Liver (tissue), 9 donors: ENCODE measurements around the gene TBC1D16. TPM values are rescaled to one million over a fixed set of nuclear protein-coding genes. Genes with fewer than 3 reads are reported as not detected.

Source experiments
- DNase-seq: peaks from one replicate; pipeline ENCODE4 v3.0.0-alpha.2; 2017; ENCODE audit warnings: low spot score
- H3K27ac ChIP-seq, 2 donors: one replicate each; pipeline ENCODE4 v1.7.0; 2013; ENCODE audit warnings: inconsistent platforms in 2 of 2, low read length in 2 of 2, control low read depth in 1 of 2, low read depth in 1 of 2, mild to moderate bottlenecking in 1 of 2
- H3K27me3 ChIP-seq, 4 donors: one replicate each; pipeline versions ENCODE4 v1.6.1 to v1.7.0; 2013; ENCODE audit warnings: low read length in 3 of 4, inconsistent platforms in 1 of 4, mild to moderate bottlenecking in 1 of 4, moderate library complexity in 1 of 4; ENCODE audit not compliant: control insufficient read depth in 4 of 4, insufficient read depth in 4 of 4
- H3K36me3 ChIP-seq, 4 donors: one replicate each; pipeline versions ENCODE4 v1.6.1 to v1.7.0; 2013; ENCODE audit warnings: low read length in 3 of 4, mild to moderate bottlenecking in 3 of 4, low read depth in 1 of 4, moderate library complexity in 1 of 4; ENCODE audit not compliant: control insufficient read depth in 4 of 4, insufficient read depth in 3 of 4
- H3K4me1 ChIP-seq, 4 donors: one replicate each; pipeline versions ENCODE4 v1.6.1 to v1.7.0; 2013; ENCODE audit warnings: low read length in 3 of 4, mild to moderate bottlenecking in 3 of 4, moderate library complexity in 1 of 4; ENCODE audit not compliant: control insufficient read depth in 4 of 4, insufficient read depth in 4 of 4
- H3K4me3 ChIP-seq, 3 donors: one replicate each; pipeline versions ENCODE4 v1.6.1 to v1.7.0; 2013; ENCODE audit warnings: low read length in 3 of 3, control low read depth in 1 of 3, low read depth in 1 of 3, mild to moderate bottlenecking in 1 of 3
- H3K9ac ChIP-seq, 2 donors: one replicate each; pipeline ENCODE4 v1.7.0; 2013; ENCODE audit warnings: low read length in 2 of 2, mild to moderate bottlenecking in 2 of 2, moderate library complexity in 2 of 2, control low read depth in 1 of 2, low read depth in 1 of 2
- H3K9me3 ChIP-seq, 4 donors: one replicate each; pipeline versions ENCODE4 v1.6.1 to v1.7.0; 2013; ENCODE audit warnings: low read length in 3 of 4; ENCODE audit not compliant: control insufficient read depth in 4 of 4
- EGR1 ChIP-seq, 2 donors: IDR thresholded peaks; 2 replicates each; pipeline ENCODE4 v1.6.1; 2016 to 2018; ENCODE audit warnings: antibody characterized with exemption in 2 of 2, low read depth in 2 of 2
- FOXA1 ChIP-seq: IDR thresholded peaks from 2 replicates; pipeline ENCODE4 v1.6.1; 2016; ENCODE audit warnings: antibody characterized with exemption
- FOXA2 ChIP-seq: IDR thresholded peaks from 2 replicates; pipeline ENCODE4 v1.6.1; 2016; ENCODE audit warnings: antibody characterized with exemption
- GABPA ChIP-seq, 2 donors: IDR thresholded peaks in 1 of 2; conservative IDR thresholded peaks in 1 of 2; 2 replicates each; pipeline ENCODE4 v1.6.1; 2016; ENCODE audit warnings: antibody characterized with exemption in 2 of 2, mild to moderate bottlenecking in 1 of 2, moderate library complexity in 1 of 2
- HNF4A ChIP-seq, 2 donors: conservative IDR thresholded peaks; 2 replicates each; pipeline ENCODE4 v1.6.1; 2016; ENCODE audit warnings: antibody characterized with exemption in 2 of 2, mild to moderate bottlenecking in 2 of 2
- JUND ChIP-seq, 2 donors: IDR thresholded peaks; 2 replicates each; pipeline ENCODE4 v1.6.1; 2016; ENCODE audit warnings: antibody characterized with exemption in 2 of 2
- MAX ChIP-seq: IDR thresholded peaks from 2 replicates; pipeline ENCODE4 v1.6.1; 2016; ENCODE audit warnings: antibody characterized with exemption
- NR2F2 ChIP-seq: IDR thresholded peaks from 2 replicates; pipeline ENCODE4 v1.6.1; 2016; ENCODE audit warnings: antibody characterized with exemption
- RAD21 ChIP-seq, 2 donors: IDR thresholded peaks; 2 replicates each; pipeline ENCODE4 v1.6.1; 2016; ENCODE audit warnings: antibody characterized with exemption in 2 of 2, mild to moderate bottlenecking in 2 of 2
- RXRA ChIP-seq, 2 donors: IDR thresholded peaks; 2 replicates each; pipeline ENCODE4 v1.6.1; 2017 to 2018; ENCODE audit warnings: antibody characterized with exemption in 2 of 2, mild to moderate bottlenecking in 1 of 2
- SP1 ChIP-seq: IDR thresholded peaks from 2 replicates; pipeline ENCODE4 v1.6.1; 2018; ENCODE audit warnings: antibody characterized with exemption, mild to moderate bottlenecking
- YY1 ChIP-seq: IDR thresholded peaks from 2 replicates; pipeline ENCODE4 v1.6.1; 2016; ENCODE audit warnings: antibody characterized with exemption, mild to moderate bottlenecking
- WGBS: extraction: QIAGEN DNeasy Blood & Tissue Kit; methylation state at CpG from one replicate; pipeline ENCODE4 v1.1.7; 2013; 5-methylcytosine and 5-hydroxymethylcytosine counted together
- polyA plus RNA-seq, 2 donors: library from polyadenylated mRNA; stranded (reverse) in 1 of 2; unstranded in 1 of 2; fragments of 200-250 nt in 1 of 2; fragments of >200 nt in 1 of 2; fragmentation: Nextera tagmentation in 1 of 2; extraction: Ambion mirVana in 1 of 2; gene quantifications; one replicate each; pipeline versions ENCODE4 v1.2.1 to v1.2.3, GENCODE V29; 2013 to 2015
- total RNA-seq, 2 donors: library from RNA; depleted of rRNA; stranded (reverse); fragments of >200 nt; gene quantifications; one replicate each; pipeline ENCODE4 v1.2.3, GENCODE V29; 2014
- TF ChIP-seq, protein P1 (sequence below): IDR thresholded peaks from 2 replicates; pipeline ENCODE4 v1.6.1; 2016; ENCODE audit warnings: antibody characterized with exemption, mild to moderate bottlenecking
- TF ChIP-seq, protein P2 (sequence below): IDR thresholded peaks from 2 replicates; pipeline ENCODE4 v1.6.1; 2016; ENCODE audit warnings: antibody characterized with exemption
- TF ChIP-seq, protein P3 (sequence below): fragments of 150-350 bp; IDR thresholded peaks from 2 replicates; pipeline ENCODE4 v1.5.1; 2017; ENCODE audit warnings: improper control_type of control experiment, low read depth, low read length; ENCODE audit not compliant: missing input control
- TF ChIP-seq, protein P4 (sequence below): IDR thresholded peaks from 2 replicates; pipeline ENCODE4 v1.6.1; 2016; ENCODE audit warnings: antibody characterized with exemption
- donor health status: healthy.
- donor health status: healthy.
- donor health status: healthy.
- donor health status: healthy.
- donor health status: healthy.

The TBC1D16 gene
- total and polyA plus RNA-seq, 4 donors: 3.4 to 29.5 (median 4.7) TPM

- Histone ChIP-seq H3K9me3 (no peaks in the 10 kb centered on the region), H3K9ac (no peak overlapping the region), H3K4me3 (no peak overlapping the region), H3K27ac (no peak overlapping the region), H3K4me1 (no peaks in the 10 kb centered on the region), H3K36me3 (no peaks in the 10 kb centered on the region), H3K27me3 (peaks cover 0 to 3% (median 0%) of the 10 kb centered on the region in 4 donors)
- DNase-seq: no peak
- TF ChIP-seq GABPA (IDR thresholded peaks at IDR 0.05 in 1 of 2, conservative IDR thresholded peaks at IDR 0.05 in 1 of 2) (no peak), YY1 (no peak), SP1 (no peak), RAD21 (IDR thresholded peaks at IDR 0.05) (no peak)
- WGBS: 92% methylated on average over 20 of the region's 20 CpGs
Measured at GRCh38 chr17:79911430-79912399, 124.0 kb downstream of the TBC1D16 start.

DNA sequence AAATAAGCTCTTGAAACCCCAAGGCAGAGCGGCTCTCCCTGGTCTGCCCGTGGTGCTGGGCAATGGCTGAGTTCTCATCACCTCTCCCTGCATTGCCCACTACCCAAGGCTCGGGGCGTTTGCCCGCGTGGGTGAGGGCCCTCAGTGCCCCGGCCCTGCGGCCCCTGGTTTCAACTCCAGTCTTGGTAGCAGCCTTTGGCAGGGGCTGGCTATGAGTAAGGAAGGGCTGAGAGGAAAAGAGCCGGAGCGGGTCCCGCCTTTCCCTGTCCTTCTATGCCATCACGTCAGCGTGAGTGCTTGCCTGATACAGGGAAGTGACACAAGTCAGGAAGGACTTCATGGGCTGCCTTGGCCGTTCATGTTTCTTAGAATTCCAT, 124.7 kb downstream of the TBC1D16 start:
- DNase-seq: no peak
- H3K27ac ChIP-seq: no peak overlapping the region
- WGBS: 89% methylated on average over 14 of the region's 14 CpGs

More for the DNA sequence above, 124.7 kb downstream of the TBC1D16 start:
- no peak overlapping the region for H3K9ac ChIP-seq
- H3K4me1 ChIP-seq: no peaks in the 10 kb centered on the region
- peaks cover 0 to 3% (median 0%) of the 10 kb centered on the region in 4 donors for H3K27me3 ChIP-seq
- H3K36me3 ChIP-seq: no peaks in the 10 kb centered on the region
- no peaks in the 10 kb centered on the region for H3K9me3 ChIP-seq
- TF ChIP-seq MAX: no peak
- TF ChIP-seq, protein P1, sequence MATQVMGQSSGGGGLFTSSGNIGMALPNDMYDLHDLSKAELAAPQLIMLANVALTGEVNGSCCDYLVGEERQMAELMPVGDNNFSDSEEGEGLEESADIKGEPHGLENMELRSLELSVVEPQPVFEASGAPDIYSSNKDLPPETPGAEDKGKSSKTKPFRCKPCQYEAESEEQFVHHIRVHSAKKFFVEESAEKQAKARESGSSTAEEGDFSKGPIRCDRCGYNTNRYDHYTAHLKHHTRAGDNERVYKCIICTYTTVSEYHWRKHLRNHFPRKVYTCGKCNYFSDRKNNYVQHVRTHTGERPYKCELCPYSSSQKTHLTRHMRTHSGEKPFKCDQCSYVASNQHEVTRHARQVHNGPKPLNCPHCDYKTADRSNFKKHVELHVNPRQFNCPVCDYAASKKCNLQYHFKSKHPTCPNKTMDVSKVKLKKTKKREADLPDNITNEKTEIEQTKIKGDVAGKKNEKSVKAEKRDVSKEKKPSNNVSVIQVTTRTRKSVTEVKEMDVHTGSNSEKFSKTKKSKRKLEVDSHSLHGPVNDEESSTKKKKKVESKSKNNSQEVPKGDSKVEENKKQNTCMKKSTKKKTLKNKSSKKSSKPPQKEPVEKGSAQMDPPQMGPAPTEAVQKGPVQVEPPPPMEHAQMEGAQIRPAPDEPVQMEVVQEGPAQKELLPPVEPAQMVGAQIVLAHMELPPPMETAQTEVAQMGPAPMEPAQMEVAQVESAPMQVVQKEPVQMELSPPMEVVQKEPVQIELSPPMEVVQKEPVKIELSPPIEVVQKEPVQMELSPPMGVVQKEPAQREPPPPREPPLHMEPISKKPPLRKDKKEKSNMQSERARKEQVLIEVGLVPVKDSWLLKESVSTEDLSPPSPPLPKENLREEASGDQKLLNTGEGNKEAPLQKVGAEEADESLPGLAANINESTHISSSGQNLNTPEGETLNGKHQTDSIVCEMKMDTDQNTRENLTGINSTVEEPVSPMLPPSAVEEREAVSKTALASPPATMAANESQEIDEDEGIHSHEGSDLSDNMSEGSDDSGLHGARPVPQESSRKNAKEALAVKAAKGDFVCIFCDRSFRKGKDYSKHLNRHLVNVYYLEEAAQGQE: no peak
- no peak for TF ChIP-seq HNF4A (conservative IDR thresholded peaks at IDR 0.05)
- no peak for TF ChIP-seq RAD21 (IDR thresholded peaks at IDR 0.05)
- TF ChIP-seq JUND (IDR thresholded peaks at IDR 0.05): no peak
- no peak for TF ChIP-seq NR2F2
- TF ChIP-seq, protein P2, sequence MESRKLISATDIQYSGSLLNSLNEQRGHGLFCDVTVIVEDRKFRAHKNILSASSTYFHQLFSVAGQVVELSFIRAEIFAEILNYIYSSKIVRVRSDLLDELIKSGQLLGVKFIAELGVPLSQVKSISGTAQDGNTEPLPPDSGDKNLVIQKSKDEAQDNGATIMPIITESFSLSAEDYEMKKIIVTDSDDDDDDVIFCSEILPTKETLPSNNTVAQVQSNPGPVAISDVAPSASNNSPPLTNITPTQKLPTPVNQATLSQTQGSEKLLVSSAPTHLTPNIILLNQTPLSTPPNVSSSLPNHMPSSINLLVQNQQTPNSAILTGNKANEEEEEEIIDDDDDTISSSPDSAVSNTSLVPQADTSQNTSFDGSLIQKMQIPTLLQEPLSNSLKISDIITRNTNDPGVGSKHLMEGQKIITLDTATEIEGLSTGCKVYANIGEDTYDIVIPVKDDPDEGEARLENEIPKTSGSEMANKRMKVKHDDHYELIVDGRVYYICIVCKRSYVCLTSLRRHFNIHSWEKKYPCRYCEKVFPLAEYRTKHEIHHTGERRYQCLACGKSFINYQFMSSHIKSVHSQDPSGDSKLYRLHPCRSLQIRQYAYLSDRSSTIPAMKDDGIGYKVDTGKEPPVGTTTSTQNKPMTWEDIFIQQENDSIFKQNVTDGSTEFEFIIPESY: no peak
- TF ChIP-seq, protein P3, sequence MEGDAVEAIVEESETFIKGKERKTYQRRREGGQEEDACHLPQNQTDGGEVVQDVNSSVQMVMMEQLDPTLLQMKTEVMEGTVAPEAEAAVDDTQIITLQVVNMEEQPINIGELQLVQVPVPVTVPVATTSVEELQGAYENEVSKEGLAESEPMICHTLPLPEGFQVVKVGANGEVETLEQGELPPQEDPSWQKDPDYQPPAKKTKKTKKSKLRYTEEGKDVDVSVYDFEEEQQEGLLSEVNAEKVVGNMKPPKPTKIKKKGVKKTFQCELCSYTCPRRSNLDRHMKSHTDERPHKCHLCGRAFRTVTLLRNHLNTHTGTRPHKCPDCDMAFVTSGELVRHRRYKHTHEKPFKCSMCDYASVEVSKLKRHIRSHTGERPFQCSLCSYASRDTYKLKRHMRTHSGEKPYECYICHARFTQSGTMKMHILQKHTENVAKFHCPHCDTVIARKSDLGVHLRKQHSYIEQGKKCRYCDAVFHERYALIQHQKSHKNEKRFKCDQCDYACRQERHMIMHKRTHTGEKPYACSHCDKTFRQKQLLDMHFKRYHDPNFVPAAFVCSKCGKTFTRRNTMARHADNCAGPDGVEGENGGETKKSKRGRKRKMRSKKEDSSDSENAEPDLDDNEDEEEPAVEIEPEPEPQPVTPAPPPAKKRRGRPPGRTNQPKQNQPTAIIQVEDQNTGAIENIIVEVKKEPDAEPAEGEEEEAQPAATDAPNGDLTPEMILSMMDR: no peak
- TF ChIP-seq, protein P4, sequence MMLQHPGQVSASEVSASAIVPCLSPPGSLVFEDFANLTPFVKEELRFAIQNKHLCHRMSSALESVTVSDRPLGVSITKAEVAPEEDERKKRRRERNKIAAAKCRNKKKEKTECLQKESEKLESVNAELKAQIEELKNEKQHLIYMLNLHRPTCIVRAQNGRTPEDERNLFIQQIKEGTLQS: no peak
- TF ChIP-seq FOXA2: no peak
- TF ChIP-seq YY1: no peak
- TF ChIP-seq RXRA (IDR thresholded peaks at IDR 0.05): no peak
- no peak for TF ChIP-seq EGR1 (IDR thresholded peaks at IDR 0.05; ENCODE audit: low read depth in 2 of 2)
- TF ChIP-seq FOXA1: no peak
- no peak for TF ChIP-seq GABPA (IDR thresholded peaks at IDR 0.05 in 1 of 2, conservative IDR thresholded peaks at IDR 0.05 in 1 of 2)
- H3K4me3 ChIP-seq: no peak overlapping the region
